ENCODE data around the gene ARID5A.

GRCh38 chr2:96549967-96550786 lies 13.6 kb downstream of the ARID5A start:
- TF ChIP-seq CTCF (IDR thresholded peaks at IDR 0.05; ENCODE audit: insufficient read depth, low read length) (no peak), POLR2AphosphoS5 (IDR thresholded peaks at IDR 0.05; ENCODE audit: low read depth) (no peak), GABPA (IDR thresholded peaks at IDR 0.05; ENCODE audit: low read depth) (no peak), SPI1 (IDR thresholded peaks at IDR 0.05; ENCODE audit: borderline replicate concordance, low read depth) (no peak), REST (IDR thresholded peaks at IDR 0.05; ENCODE audit: insufficient replicate concordance, low read depth) (no peak)

Data from HL-60 (cell line).